ENCODE results near the gene PPP1R2C.

PPP1R2C gene

DNA sequence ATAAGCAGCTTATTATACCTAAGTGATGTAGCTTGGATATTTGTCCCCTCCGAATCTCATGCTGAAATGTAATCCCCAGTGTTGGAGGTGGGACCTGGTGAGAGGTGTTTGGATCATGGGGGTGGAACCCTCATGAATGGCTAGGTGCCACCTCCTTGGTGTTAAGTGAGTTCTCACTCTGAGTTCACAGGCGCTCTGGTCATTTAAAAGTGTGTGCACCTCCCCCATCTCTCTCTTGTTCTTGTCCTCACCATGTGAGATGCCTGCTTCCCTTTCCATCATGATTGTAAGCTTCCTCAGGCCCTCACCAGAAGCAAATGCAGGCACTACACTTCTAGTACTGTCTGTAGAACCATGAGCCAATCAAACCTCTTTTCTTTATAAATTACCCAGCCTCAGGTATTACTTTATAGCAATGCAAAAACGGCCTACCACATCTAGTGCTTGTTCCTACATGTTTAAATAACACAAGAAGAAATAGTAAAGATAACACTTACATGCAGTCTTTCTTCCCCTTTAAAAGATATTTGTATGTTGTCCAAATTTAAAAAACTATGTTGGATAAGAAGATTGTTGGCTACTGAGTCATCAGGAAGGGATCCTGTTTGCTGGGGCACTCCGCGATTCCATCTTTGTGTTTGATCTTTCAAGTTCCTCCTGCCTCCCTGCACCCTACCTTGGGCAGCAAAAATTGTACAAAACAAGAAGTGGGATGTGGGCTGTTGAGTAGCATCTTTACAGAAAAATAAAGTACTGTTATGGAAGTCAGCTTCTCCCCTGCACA, 29.7 kb downstream of the PPP1R2C start:
- no peak for DNase-seq

DNA sequence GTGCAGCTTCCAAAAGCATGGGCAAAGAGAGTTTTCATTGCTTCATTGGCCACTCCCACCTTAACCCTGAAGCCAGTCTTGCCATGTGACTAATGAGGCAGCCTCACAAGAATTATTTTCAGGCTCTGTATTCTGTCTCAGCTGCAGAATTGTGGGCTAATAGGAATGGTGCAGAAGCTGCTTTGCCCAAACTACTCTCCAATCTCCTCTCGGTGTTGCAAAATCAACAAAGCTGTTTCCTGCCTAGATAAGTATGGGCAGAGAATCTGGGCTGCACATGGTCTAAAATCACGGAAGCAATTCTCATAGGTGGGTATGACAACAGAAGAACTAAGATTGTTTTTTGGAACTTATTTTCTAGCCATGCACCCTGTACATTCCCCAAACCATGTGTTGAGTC, 31.4 kb downstream of the PPP1R2C start:
- DNase-seq, result no peak

DNA sequence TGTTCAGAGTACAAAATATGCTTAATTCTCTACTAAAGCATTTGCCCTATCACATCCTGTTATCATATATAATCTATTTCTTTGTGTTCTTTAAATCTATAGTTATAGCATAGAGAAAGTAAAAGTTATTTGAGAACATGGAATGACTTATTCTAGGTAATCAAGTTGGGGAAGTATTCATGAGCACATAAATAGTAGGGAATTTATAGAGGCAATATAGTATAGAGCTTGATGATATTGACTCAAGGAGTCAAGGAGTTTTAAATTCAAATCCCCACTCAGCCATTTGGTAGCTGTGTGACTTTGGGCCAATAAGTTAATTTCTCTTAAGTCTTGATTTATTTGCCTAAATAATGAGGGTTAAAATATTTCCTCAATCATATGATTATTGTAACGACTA, 37.5 kb downstream of the PPP1R2C start:
- no peak for DNase-seq

DNA sequence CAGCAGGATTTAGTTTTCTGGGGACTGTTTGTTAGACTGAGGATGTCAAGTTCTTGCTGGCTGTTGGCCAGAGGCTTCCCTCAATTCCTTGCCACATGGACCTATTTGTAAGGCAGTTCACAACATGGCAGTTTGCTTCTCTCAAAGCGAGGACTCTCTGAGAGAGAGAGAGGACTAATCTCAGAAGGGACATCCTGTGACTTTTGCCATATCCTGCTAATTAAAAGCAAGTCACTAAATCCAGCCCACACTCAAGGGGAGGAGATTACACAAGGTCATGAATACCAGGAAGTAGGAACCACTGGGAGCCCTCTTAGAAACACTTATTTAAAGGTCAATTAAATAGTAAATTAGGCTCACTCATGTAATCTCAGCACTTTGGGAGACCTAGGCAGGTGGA, 38.2 kb downstream of the PPP1R2C start:
- no peak for DNase-seq

DNA sequence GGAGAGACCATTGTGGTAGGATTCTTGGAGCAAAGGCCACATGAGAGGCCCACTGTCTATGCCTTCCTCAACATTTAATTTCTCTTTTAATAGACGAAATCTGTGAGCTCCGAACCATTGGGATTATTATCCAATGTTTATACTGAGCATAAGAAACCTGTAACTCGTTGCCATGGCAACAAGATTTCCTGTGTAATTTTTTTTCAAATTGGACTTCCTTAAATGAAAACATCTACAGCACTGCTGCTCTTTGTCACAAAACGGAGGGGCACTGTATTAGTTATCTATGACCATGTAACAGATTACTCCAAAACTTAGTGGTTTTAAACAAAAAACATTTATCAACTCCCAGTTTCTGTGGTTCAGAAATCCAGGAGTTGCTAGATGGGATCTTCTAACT, 38.7 kb downstream of the PPP1R2C start:
- DNase-seq, result no peak

DNA sequence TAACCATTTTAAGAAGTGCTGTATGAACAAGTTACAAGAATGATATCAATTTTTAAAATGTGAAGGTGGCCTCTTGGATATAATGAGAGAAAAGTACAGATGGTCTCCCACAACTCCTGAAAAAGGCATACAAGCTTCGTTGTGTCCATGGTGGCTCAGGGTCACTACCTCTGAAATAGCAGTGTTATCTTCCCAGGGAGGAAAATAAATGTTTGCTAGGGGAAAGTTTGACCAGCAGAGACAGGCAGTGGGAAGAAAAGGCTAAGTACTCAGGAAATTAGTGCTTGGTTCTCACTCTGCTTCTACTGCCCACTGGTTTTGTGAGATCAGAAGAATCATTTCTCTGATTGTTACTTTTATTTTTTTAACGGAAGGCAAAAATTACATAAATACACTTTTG, 39.4 kb downstream of the PPP1R2C start:
- no peak for DNase-seq

DNA sequence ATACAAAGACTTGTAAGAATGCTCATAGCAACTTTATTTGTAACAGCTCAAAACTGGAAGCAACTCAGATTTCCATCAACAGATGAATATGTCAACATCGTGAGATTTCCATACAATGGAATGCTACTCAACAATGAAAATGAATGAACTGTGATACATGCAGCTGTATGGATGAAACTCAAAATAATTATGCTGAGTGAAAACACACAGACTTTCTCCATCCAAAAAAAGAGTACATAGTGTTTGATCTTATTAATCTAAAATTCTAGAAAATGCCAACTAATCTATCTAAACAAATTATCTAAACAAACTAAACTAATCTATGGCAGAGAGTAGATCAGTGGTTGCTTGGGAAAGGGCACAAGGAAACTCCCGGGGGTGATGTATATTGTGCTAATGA, 42.7 kb downstream of the PPP1R2C start:
- DNase-seq, result no peak

DNA sequence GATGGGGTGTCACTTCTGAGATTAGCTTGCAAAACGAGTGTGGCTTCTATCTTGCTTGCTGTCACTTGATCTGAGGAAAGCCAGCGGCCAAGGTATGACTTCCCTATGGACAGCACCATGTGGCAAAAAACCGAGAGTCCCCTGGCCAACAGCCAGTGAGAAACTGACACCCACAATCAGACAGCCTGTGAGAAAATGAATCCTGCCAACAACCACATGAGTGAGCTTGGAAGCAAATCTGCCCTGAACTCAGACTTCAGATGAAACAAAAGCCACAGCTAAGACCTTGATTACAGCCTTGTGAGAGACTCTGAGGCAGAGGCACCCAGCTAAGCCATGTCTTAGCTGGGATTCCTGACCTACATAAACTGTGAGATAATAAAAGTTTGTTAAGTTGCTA, 45.5 kb downstream of the PPP1R2C start:
- DNase-seq, result no peak

Measured in NCI-H1930 (cell line).